IMR-90 (cell line): Measurements from ENCODE around the gene RELCH.

Source experiments
- BHLHE40 ChIP-seq: fragments of 150-350 bp; IDR thresholded peaks from 2 replicates; pipeline ENCODE4 v1.6.1; 2016; ENCODE audit warnings: mild to moderate bottlenecking, low read depth, low read length
- CEBPB ChIP-seq: IDR thresholded peaks from 2 replicates; pipeline ENCODE4 v1.6.1; 2012; ENCODE audit warnings: low read depth, low read length, improper control_type of control experiment
- FOS ChIP-seq: fragments of 150-350 bp; IDR thresholded peaks from 2 replicates; pipeline ENCODE4 v1.6.1; 2016; ENCODE audit warnings: low read depth, low read length
- MAFK ChIP-seq: IDR thresholded peaks from 2 replicates; pipeline ENCODE4 v1.6.1; 2012; ENCODE audit warnings: low read depth, low read length, improper control_type of control experiment
- MAZ ChIP-seq: IDR thresholded peaks from 2 replicates; pipeline ENCODE4 v1.6.1; 2012; ENCODE audit warnings: low read depth, mild to moderate bottlenecking, low read length, improper control_type of control experiment, moderate library complexity, borderline replicate concordance
- POLR2A ChIP-seq: IDR thresholded peaks from 2 replicates; pipeline ENCODE4 v1.6.1; 2012; ENCODE audit warnings: mild to moderate bottlenecking, low read depth, low read length
- RCOR1 ChIP-seq: IDR thresholded peaks from 2 replicates; pipeline ENCODE4 v1.6.1; 2012; ENCODE audit warnings: mild to moderate bottlenecking, low read length, improper control_type of control experiment; ENCODE audit not compliant: insufficient replicate concordance
- RFX5 ChIP-seq: IDR thresholded peaks from 2 replicates; pipeline ENCODE4 v1.8.0; 2012; ENCODE audit warnings: low read depth, mild to moderate bottlenecking, low read length, moderate library complexity
- SMC3 ChIP-seq: fragments of 150-350 bp; IDR thresholded peaks from 2 replicates; pipeline ENCODE4 v1.6.1; 2016; ENCODE audit warnings: low read depth, mild to moderate bottlenecking, antibody characterized with exemption, low read length, moderate library complexity
- USF2 ChIP-seq: fragments of 150-350 bp; IDR thresholded peaks from 2 replicates; pipeline ENCODE4 v1.6.1; 2017; ENCODE audit warnings: mild to moderate bottlenecking, antibody characterized with exemption, low read length, low read depth
- TF ChIP-seq, protein P1 (sequence below): conservative IDR thresholded peaks from 2 replicates; pipeline ENCODE4 v1.5.1; 2012; ENCODE audit warnings: mild to moderate bottlenecking, low read depth, low read length, improper control_type of control experiment
- TF ChIP-seq, protein P2 (sequence below): fragments of 150-350 bp; IDR thresholded peaks from 2 replicates; pipeline ENCODE4 v1.6.1; 2016; ENCODE audit warnings: low read depth, mild to moderate bottlenecking, low read length, moderate library complexity, borderline replicate concordance

DNA sequence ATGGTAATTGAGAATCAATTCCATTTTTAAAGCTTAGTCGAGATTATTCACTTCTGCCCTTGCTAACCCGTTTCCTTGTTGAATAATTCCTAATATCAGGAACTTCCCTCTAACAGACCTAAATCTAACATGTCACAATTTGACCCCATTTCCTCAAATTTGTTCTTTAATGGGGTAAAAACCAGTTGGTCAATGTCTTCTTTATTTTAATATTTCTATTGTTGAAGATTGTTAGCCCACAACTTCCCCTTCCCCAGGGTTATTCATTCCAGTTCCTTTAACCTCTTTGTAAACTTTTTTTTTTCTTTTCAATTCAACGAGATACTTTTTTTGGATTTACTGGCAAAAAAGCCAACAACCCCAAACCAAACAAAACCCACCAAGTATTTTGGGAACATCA, 145.4 kb downstream of the RELCH start:
- TF ChIP-seq, protein P1, sequence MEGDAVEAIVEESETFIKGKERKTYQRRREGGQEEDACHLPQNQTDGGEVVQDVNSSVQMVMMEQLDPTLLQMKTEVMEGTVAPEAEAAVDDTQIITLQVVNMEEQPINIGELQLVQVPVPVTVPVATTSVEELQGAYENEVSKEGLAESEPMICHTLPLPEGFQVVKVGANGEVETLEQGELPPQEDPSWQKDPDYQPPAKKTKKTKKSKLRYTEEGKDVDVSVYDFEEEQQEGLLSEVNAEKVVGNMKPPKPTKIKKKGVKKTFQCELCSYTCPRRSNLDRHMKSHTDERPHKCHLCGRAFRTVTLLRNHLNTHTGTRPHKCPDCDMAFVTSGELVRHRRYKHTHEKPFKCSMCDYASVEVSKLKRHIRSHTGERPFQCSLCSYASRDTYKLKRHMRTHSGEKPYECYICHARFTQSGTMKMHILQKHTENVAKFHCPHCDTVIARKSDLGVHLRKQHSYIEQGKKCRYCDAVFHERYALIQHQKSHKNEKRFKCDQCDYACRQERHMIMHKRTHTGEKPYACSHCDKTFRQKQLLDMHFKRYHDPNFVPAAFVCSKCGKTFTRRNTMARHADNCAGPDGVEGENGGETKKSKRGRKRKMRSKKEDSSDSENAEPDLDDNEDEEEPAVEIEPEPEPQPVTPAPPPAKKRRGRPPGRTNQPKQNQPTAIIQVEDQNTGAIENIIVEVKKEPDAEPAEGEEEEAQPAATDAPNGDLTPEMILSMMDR = no peak
- no peak for TF ChIP-seq POLR2A
- no peak for TF ChIP-seq RFX5
- TF ChIP-seq BHLHE40 = no peak
- no peak for TF ChIP-seq MAFK
- TF ChIP-seq USF2 = no peak
- TF ChIP-seq MAZ = no peak
- TF ChIP-seq RCOR1 = no peak
- TF ChIP-seq SMC3 = no peak
- no peak for TF ChIP-seq FOS
- no peak for TF ChIP-seq CEBPB
- TF ChIP-seq, protein P2, sequence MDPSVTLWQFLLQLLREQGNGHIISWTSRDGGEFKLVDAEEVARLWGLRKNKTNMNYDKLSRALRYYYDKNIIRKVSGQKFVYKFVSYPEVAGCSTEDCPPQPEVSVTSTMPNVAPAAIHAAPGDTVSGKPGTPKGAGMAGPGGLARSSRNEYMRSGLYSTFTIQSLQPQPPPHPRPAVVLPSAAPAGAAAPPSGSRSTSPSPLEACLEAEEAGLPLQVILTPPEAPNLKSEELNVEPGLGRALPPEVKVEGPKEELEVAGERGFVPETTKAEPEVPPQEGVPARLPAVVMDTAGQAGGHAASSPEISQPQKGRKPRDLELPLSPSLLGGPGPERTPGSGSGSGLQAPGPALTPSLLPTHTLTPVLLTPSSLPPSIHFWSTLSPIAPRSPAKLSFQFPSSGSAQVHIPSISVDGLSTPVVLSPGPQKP = no peak
